ENCODE results near the gene SEMA3E.
"Not testable (repeated sequence)": the region's sequence is repeated elsewhere in the genome, so short reads cannot be mapped to it uniquely, and the experiment has no call there.

Gene SEMA3E

GRCh38 chr7:83447681-83448080, 201.3 kb downstream of the SEMA3E start:
- DNase-seq (ENCODE audit: low spot score) = no peak
- TF ChIP-seq CTCF (IDR thresholded peaks at IDR 0.05; ENCODE audit: extremely low read depth, insufficient read depth, missing control alignments) = no peak
- in situ Hi-C loops (cut with MboI; ENCODE audit: low pct_unique_long_range_greater_than_20kb, low sequenced_read_pairs, unreplicated experiment) = loop anchor here (25.0 kb wide), 1 partner anchor 215 kb away; no protein-coding TSS in a partner anchor

GRCh38 chr7:83446102-83446669, 202.8 kb downstream of the SEMA3E start:
- in situ Hi-C loops (cut with MboI; ENCODE audit: low pct_unique_long_range_greater_than_20kb, low sequenced_read_pairs, unreplicated experiment) = loop anchor here (25.0 kb wide), 1 partner anchor 216 kb away; no protein-coding TSS in a partner anchor
- DNase-seq (ENCODE audit: low spot score) = no peak
- TF ChIP-seq CTCF (IDR thresholded peaks at IDR 0.05; ENCODE audit: extremely low read depth, insufficient read depth, missing control alignments) = no peak

- DNase-seq (ENCODE audit: low spot score) = no peak
- TF ChIP-seq CTCF (IDR thresholded peaks at IDR 0.05; ENCODE audit: extremely low read depth, insufficient read depth, missing control alignments) = no peak
- in situ Hi-C loops (cut with MboI; ENCODE audit: low pct_unique_long_range_greater_than_20kb, low sequenced_read_pairs, unreplicated experiment) = loop anchor here (25.0 kb wide), 1 partner anchor 219 kb away; no protein-coding TSS in a partner anchor
These were observed 206.0 kb downstream of the SEMA3E start for GRCh38 chr7:83442911-83443310.

GRCh38 chr7:83439026-83439425, 209.9 kb downstream of the SEMA3E start:
- TF ChIP-seq CTCF (IDR thresholded peaks at IDR 0.05; ENCODE audit: extremely low read depth, insufficient read depth, missing control alignments) = no peak
- in situ Hi-C loops (cut with MboI; ENCODE audit: low pct_unique_long_range_greater_than_20kb, low sequenced_read_pairs, unreplicated experiment) = loop anchor here (25.0 kb wide), 1 partner anchor 223 kb away; no protein-coding TSS in a partner anchor
- DNase-seq (ENCODE audit: low spot score) = no peak

GRCh38 chr7:83430289-83430688, 218.7 kb downstream of the SEMA3E start:
- in situ Hi-C loops (cut with MboI; ENCODE audit: low pct_unique_long_range_greater_than_20kb, low sequenced_read_pairs, unreplicated experiment) = loop anchor here (25.0 kb wide), 1 partner anchor 232 kb away; no protein-coding TSS in a partner anchor
- not testable (repeated sequence) for DNase-seq (ENCODE audit: low spot score)

- in situ Hi-C loops (cut with MboI; ENCODE audit: low pct_unique_long_range_greater_than_20kb, low sequenced_read_pairs, unreplicated experiment) = loop anchor here (25.0 kb wide), 1 partner anchor 233 kb away; no protein-coding TSS in a partner anchor
- TF ChIP-seq CTCF (IDR thresholded peaks at IDR 0.05; ENCODE audit: extremely low read depth, insufficient read depth, missing control alignments) = no peak
- no peak for DNase-seq (ENCODE audit: low spot score)
These were observed 219.4 kb downstream of the SEMA3E start for GRCh38 chr7:83429493-83429892.

GRCh38 chr7:83427884-83428283, 221.1 kb downstream of the SEMA3E start:
- in situ Hi-C loops (cut with MboI; ENCODE audit: low pct_unique_long_range_greater_than_20kb, low sequenced_read_pairs, unreplicated experiment) = loop anchor here (25.0 kb wide), 1 partner anchor 234 kb away; no protein-coding TSS in a partner anchor
- no peak for DNase-seq (ENCODE audit: low spot score)
- no peak for TF ChIP-seq CTCF (IDR thresholded peaks at IDR 0.05; ENCODE audit: extremely low read depth, insufficient read depth, missing control alignments)
